GM06990 (cell line): Measurements from ENCODE around the gene CAMTA1.

Experiments
- DNase-seq: peaks from one replicate; pipeline ENCODE4 v3.0.0-alpha.2; 2011; ENCODE audit not compliant: insufficient read length; ENCODE audit errors: extremely low read depth
- H3K27me3 ChIP-seq: replicated peaks from 2 replicates; pipeline ENCODE4 v1.6.0; 2011; ENCODE audit warnings: low read length; ENCODE audit not compliant: control insufficient read depth, insufficient read depth
- H3K36me3 ChIP-seq: 2 replicates; pipeline ENCODE4 v1.5.1; 2011; ENCODE audit warnings: low read length; ENCODE audit not compliant: control insufficient read depth, insufficient read depth
- H3K4me3 ChIP-seq: replicated peaks from 2 replicates; pipeline ENCODE4 v1.5.1; 2011; ENCODE audit warnings: low read depth, mild to moderate bottlenecking, control low read depth, low read length
- CTCF ChIP-seq: IDR thresholded peaks from 2 replicates; pipeline ENCODE4 v1.5.1; 2011; ENCODE audit warnings: low read length, control low read depth, mild to moderate bottlenecking, inconsistent platforms; ENCODE audit not compliant: insufficient read depth, poor library complexity, severe bottlenecking

The CAMTA1 gene

GRCh38 chr1:7500381-7501083, 715.3 kb downstream of the CAMTA1 start:
- Histone ChIP-seq H3K27me3 (no peaks in the 10 kb centered on the region), H3K4me3 (no peak overlapping the region), H3K36me3 (no peaks in the 10 kb centered on the region)
- no peak for DNase-seq
- TF ChIP-seq CTCF, result no peak

DNA sequence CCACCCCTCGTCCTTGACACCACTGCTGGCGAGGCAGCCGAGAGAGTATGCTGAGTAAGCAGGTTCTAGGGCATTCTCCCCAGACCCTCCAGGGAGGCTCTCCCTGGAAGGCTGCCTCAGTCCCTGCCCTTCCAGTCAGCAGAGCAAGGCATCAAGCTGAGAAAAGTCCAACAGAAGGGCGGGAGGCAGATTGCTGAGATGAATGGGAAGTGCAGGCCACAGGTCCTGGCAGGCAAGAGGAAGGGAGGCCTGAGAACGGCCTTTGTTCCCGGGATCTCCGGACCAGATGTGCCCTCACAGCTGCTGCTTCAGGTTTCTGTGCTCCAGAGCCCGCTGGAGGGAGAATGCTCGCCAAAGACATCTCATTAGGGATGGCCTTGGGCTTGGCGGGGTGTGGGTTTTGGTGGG, 715.8 kb downstream of the CAMTA1 start:
- Histone ChIP-seq H3K4me3 (no peak overlapping the region), H3K27me3 (no peaks in the 10 kb centered on the region), H3K36me3 (no peaks in the 10 kb centered on the region)
- no peak for TF ChIP-seq CTCF
- no peak for DNase-seq

GRCh38 chr1:7501723-7502603, 716.7 kb downstream of the CAMTA1 start:
- Histone ChIP-seq H3K4me3 (no peak overlapping the region), H3K27me3 (no peaks in the 10 kb centered on the region), H3K36me3 (no peaks in the 10 kb centered on the region)
- DNase-seq, result no peak
- no peak for TF ChIP-seq CTCF

- TF ChIP-seq CTCF, result no peak
- Histone ChIP-seq H3K27me3 (no peaks in the 10 kb centered on the region), H3K36me3 (no peaks in the 10 kb centered on the region), H3K4me3 (no peak overlapping the region)
- DNase-seq, result no peak
These were observed 718.6 kb downstream of the CAMTA1 start for GRCh38 chr1:7503691-7504437.

DNA sequence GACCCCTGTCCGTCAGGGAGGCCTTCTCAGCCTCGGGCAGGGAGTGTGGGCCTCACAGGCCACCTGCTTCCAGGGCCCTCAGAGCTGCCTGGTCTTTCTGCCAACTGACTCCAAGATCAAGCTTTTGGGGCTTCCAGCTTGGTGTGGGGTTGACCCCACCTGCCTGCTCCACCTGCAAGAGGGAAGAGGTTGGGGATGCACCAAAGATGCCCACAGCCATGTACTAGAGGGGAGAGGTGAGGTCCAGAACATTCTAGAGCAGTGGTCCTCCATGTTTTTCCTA, 719.1 kb downstream of the CAMTA1 start:
- Histone ChIP-seq H3K27me3 (no peaks in the 10 kb centered on the region), H3K36me3 (no peaks in the 10 kb centered on the region), H3K4me3 (no peak overlapping the region)
- no peak for TF ChIP-seq CTCF
- DNase-seq, result no peak
